ENCODE results near the gene FOXD1.
"Not testable (repeated sequence)": the region's sequence is repeated elsewhere in the genome, so short reads cannot be mapped to it uniquely, and the experiment has no call there.

Gene FOXD1

GRCh38 chr5:73459366-73459765 lies 10.8 kb upstream of the FOXD1 start:
- DNase-seq = no peak

- not testable (repeated sequence) for DNase-seq
These were observed 7.9 kb upstream of the FOXD1 start for GRCh38 chr5:73456462-73456861.

- peak; percentile 53 for DNase-seq
These were observed 5.9 kb upstream of the FOXD1 start for GRCh38 chr5:73454379-73455036.

GRCh38 chr5:73452215-73452614 lies 3.6 kb upstream of the FOXD1 start:
- DNase-seq = no peak

GRCh38 chr5:73451224-73452130 lies 2.9 kb upstream of the FOXD1 start:
- no peak for DNase-seq

GRCh38 chr5:73450672-73451223 lies 2.2 kb upstream of the FOXD1 start:
- DNase-seq = no peak

- DNase-seq = no peak
These were observed 1.6 kb upstream of the FOXD1 start for GRCh38 chr5:73450137-73450536.

- DNase-seq = no peak
These were observed 781 bp downstream of the FOXD1 start for GRCh38 chr5:73447530-73448462.

GRCh38 chr5:73446631-73447529 lies 1.7 kb downstream of the FOXD1 start:
- DNase-seq = no peak

GRCh38 chr5:73445665-73446630 lies 2.6 kb downstream of the FOXD1 start:
- no peak for DNase-seq

GRCh38 chr5:73444499-73445438 lies 3.8 kb downstream of the FOXD1 start:
- no peak for DNase-seq

GRCh38 chr5:73443829-73444498 lies 4.6 kb downstream of the FOXD1 start:
- DNase-seq = no peak

- DNase-seq = no peak
These were observed 5.5 kb downstream of the FOXD1 start for GRCh38 chr5:73442996-73443627.

- no peak for DNase-seq
These were observed 6.3 kb downstream of the FOXD1 start for GRCh38 chr5:73442231-73442811.

- no peak for DNase-seq
These were observed 7.2 kb downstream of the FOXD1 start for GRCh38 chr5:73441378-73441777.

- DNase-seq = no peak
These were observed 8.3 kb downstream of the FOXD1 start for GRCh38 chr5:73440262-73440661.

- DNase-seq = no peak
These were observed 9.7 kb downstream of the FOXD1 start for GRCh38 chr5:73438645-73439470.
